ENCODE data around the gene TMEM231. TPM values are rescaled to one million over a fixed set of nuclear protein-coding genes. Genes with fewer than 3 reads are reported as not detected.

Gene TMEM231
- total RNA-seq, 1 experiment from 2014 or later = 17.3 TPM

DNA sequence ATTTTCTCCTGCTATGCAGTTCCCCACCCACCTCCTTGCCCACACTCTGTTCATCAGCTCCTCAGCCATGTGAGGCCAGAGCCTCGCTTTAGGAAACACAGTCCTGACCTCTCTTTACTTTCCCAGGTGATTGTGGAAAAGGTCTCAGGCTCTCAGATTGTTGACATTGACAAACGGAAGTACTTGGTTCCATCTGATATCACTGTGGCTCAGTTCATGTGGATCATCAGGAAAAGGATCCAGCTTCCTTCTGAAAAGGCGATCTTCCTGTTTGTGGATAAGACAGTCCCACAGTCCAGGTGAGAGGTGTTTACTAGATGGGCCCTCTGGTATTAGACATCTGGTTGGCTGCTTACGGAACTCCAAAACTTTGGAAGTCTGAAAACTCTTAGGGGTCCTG, 11.9 kb upstream of the TMEM231 start:
- ChIA-PET CTCF (no interaction called here), POLR2A (ENCODE audit: low non-redundant PET) (no interaction called here)
- no peak for DNase-seq (ENCODE audit: low spot score)
- no peaks in the 10 kb centered on the region for H3K9me3 ChIP-seq (ENCODE audit: low read depth, low read length, poor library complexity, severe bottlenecking)
- no peak for TF ChIP-seq EZH2 (IDR thresholded peaks at IDR 0.05; ENCODE audit: borderline replicate concordance, low read depth, low read length, poor library complexity, severe bottlenecking)
- TF ChIP-seq, protein P1, sequence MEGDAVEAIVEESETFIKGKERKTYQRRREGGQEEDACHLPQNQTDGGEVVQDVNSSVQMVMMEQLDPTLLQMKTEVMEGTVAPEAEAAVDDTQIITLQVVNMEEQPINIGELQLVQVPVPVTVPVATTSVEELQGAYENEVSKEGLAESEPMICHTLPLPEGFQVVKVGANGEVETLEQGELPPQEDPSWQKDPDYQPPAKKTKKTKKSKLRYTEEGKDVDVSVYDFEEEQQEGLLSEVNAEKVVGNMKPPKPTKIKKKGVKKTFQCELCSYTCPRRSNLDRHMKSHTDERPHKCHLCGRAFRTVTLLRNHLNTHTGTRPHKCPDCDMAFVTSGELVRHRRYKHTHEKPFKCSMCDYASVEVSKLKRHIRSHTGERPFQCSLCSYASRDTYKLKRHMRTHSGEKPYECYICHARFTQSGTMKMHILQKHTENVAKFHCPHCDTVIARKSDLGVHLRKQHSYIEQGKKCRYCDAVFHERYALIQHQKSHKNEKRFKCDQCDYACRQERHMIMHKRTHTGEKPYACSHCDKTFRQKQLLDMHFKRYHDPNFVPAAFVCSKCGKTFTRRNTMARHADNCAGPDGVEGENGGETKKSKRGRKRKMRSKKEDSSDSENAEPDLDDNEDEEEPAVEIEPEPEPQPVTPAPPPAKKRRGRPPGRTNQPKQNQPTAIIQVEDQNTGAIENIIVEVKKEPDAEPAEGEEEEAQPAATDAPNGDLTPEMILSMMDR (conservative IDR thresholded peaks at IDR 0.05; ENCODE audit: low read depth, low read length) = no peak
- no TSS peak for BruUV-seq (replicated peaks)
- H3K4me3 ChIP-seq (ENCODE audit: low read depth, low read length, poor library complexity, severe bottlenecking) = no peak overlapping the region
- no peak overlapping the region for H3K27ac ChIP-seq (ENCODE audit: low read depth, low read length, poor library complexity, severe bottlenecking)
- peaks cover 6% of the 10 kb centered on the region for H3K4me1 ChIP-seq (ENCODE audit: insufficient read depth, low read length, poor library complexity, severe bottlenecking)
- H3K27me3 ChIP-seq (replicated peaks; ENCODE audit: insufficient read depth, low read depth, low read length, poor library complexity) = no peaks in the 10 kb centered on the region
- intact Hi-C loops (cut with micrococcal nuclease; ENCODE audit: unreplicated experiment) = no loop called here
- peaks cover 42% of the 10 kb centered on the region for H3K36me3 ChIP-seq (ENCODE audit: insufficient read depth, low read length, poor library complexity, severe bottlenecking)

DNA sequence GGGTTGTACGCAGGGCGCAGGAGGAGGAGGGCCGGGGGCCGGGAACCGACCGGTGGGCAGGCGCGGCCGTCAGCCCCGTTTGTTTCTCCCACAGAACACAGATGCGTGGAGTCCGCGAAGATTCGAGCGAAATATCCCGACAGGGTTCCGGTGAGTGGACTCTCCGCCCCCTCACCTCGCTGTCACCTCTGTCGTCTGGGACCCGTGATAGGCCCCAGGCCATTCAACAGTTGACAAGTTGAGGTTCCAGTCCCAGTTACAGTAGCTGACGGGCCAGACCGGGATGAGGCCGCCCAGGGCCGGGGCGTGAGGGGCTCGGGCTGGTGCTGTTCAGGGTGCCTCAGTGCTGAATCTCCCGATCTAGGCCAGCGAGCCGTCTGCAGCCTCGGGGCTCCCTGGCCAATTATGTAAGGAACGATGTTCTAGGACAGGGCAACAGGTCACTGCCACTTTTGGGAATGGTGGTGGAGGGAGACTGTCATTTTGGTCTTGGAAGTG, 10.8 kb upstream of the TMEM231 start:
- TF ChIP-seq EZH2 (IDR thresholded peaks at IDR 0.05; ENCODE audit: borderline replicate concordance, low read depth, low read length, poor library complexity, severe bottlenecking) = no peak
- TF ChIP-seq, protein P1 (conservative IDR thresholded peaks at IDR 0.05; ENCODE audit: low read depth, low read length) = no peak
- BruUV-seq (replicated peaks) = no TSS peak
- H3K9me3 ChIP-seq (ENCODE audit: low read depth, low read length, poor library complexity, severe bottlenecking) = no peaks in the 10 kb centered on the region

DNA sequence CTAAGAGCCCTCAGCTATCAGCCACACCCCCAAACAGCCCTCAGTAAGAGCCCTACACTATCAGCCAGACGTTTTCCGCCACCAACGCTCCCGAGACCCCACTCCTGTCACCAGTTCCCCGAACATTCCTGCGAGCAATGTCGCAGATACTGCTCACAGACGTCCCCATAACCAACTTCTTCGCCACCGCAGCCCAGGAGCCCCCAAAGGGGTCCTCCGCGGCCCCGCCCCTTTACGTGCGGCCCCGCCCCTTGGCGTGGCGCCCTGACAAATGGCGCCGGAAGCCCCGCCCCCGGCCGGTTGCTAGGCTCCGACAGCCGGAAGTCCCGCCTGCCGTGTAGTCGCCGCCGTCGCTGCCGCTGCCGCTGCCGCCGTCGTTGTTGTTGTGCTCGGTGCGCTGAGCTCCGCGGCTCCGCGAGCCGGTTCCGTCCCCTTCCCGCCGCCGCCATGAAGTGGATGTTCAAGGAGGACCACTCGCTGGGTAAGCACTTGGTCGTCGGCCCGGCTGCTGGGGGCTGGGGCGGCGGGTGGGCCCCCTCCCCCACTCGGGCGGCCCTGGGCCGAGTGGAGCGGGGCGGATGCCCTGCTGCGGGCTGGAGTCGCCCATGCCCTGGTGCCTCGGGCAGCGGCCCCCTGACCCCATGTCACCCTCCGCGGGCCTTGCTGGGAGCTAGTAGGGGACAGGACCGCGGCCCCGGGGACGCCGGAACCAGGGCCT, 10.1 kb upstream of the TMEM231 start, which contains the start of gene GABARAPL2:
Gene GABARAPL2, plus strand, starts transcription at position 340 of the 718 bp plus-strand sequence. Its CDS starts 108 bp downstream, at position 448.
- Histone ChIP-seq H3K27ac (ENCODE audit: low read depth, low read length, poor library complexity, severe bottlenecking) (peak within 1 kb of the TSS; percentile 76), H3K4me3 (ENCODE audit: low read depth, low read length, poor library complexity, severe bottlenecking) (peak within 1 kb of the TSS; percentile 100), H3K36me3 (ENCODE audit: insufficient read depth, low read length, poor library complexity, severe bottlenecking) (peaks cover 30% of the 10 kb centered on the region), H3K4me1 (ENCODE audit: insufficient read depth, low read length, poor library complexity, severe bottlenecking) (peaks cover 6% of the 10 kb centered on the region), H3K27me3 (replicated peaks; ENCODE audit: insufficient read depth, low read depth, low read length, poor library complexity) (no peaks in the 10 kb centered on the region), H3K9me3 (ENCODE audit: low read depth, low read length, poor library complexity, severe bottlenecking) (no peaks in the 10 kb centered on the region)
- CTCF ChIA-PET = no interaction called here
- TF ChIP-seq, protein P1 (conservative IDR thresholded peaks at IDR 0.05; ENCODE audit: low read depth, low read length) = no peak
- TF ChIP-seq EZH2 (IDR thresholded peaks at IDR 0.05; ENCODE audit: borderline replicate concordance, low read depth, low read length, poor library complexity, severe bottlenecking) = no peak
- POLR2A ChIA-PET (ENCODE audit: low non-redundant PET) = no interaction called here
- intact Hi-C loops (cut with micrococcal nuclease; ENCODE audit: unreplicated experiment) = no loop called here
- BruUV-seq (replicated peaks) = no TSS peak
- peak; percentile 87 for DNase-seq (ENCODE audit: low spot score)

More for the DNA sequence above, 10.8 kb upstream of the TMEM231 start:
- ChIA-PET CTCF (no interaction called here), POLR2A (ENCODE audit: low non-redundant PET) (no interaction called here)
- H3K27ac ChIP-seq (ENCODE audit: low read depth, low read length, poor library complexity, severe bottlenecking) = peak overlapping the region; percentile 76
- intact Hi-C loops (cut with micrococcal nuclease; ENCODE audit: unreplicated experiment) = no loop called here
- H3K36me3 ChIP-seq (ENCODE audit: insufficient read depth, low read length, poor library complexity, severe bottlenecking) = peaks cover 34% of the 10 kb centered on the region
- H3K27me3 ChIP-seq (replicated peaks; ENCODE audit: insufficient read depth, low read depth, low read length, poor library complexity) = no peaks in the 10 kb centered on the region
- no peak for DNase-seq (ENCODE audit: low spot score)
- peaks cover 6% of the 10 kb centered on the region for H3K4me1 ChIP-seq (ENCODE audit: insufficient read depth, low read length, poor library complexity, severe bottlenecking)
- peak overlapping the region; percentile 100 for H3K4me3 ChIP-seq (ENCODE audit: low read depth, low read length, poor library complexity, severe bottlenecking)

Data from A673 (cell line).